Activated effector memory CD4-positive, alpha-beta T cell treated with Interleukin-2 at 50 U/mL for 16 hours (primary cell): ENCODE results near the gene IGFBP6.
A peak's percentile ranks its signal among the peaks of the same experiment; 100 is the strongest.

ENCODE experiments used
- DNase-seq: peaks from one replicate; pipeline ENCODE4 v3.0.0-alpha.2; 2020

The IGFBP6 gene

GRCh38 chr12:53097564-53098353, at the start of gene IGFBP6:
IGFBP6 (plus strand) TSS chr12:53097667; CDS start chr12:53097718, 51 bp downstream.
- DNase-seq = peak; percentile 53

DNA sequence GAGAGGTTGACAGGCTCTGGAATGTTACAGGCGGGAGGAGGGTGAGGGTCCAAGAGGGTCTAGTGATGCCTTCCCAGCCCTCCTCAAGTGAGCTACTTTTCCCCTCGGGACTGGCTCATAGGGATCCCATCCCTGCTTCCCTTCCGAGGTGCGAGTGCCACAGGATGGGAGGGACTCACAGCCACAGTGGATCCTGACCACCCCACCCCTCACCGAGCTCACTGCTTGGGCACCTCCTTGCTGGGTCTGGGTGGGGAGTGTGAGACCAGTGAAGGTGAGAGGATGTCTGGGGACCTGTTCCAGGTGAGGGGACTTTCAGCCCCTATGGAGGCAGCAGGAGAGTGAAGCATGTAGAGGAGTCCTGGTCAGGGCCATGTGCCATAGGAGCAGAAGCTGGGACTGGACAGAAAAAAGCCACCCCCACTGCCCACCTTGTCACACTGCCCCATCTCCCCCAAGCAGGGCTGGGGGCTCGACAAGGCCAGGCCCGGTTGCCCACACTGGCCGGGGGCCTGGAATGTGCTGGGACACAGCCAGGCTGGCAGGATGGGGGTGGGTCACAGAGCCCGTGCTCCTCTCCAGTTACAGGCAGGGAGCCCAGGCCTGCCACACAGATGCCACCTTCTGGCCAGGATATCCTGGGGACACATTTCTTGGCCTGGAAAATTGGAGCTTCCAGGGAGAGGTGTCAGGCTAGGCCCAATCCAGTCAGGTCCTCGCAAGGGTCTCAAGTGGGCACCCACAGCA, 49.3 kb upstream of the IGFBP6 start:
- no peak for DNase-seq

DNA sequence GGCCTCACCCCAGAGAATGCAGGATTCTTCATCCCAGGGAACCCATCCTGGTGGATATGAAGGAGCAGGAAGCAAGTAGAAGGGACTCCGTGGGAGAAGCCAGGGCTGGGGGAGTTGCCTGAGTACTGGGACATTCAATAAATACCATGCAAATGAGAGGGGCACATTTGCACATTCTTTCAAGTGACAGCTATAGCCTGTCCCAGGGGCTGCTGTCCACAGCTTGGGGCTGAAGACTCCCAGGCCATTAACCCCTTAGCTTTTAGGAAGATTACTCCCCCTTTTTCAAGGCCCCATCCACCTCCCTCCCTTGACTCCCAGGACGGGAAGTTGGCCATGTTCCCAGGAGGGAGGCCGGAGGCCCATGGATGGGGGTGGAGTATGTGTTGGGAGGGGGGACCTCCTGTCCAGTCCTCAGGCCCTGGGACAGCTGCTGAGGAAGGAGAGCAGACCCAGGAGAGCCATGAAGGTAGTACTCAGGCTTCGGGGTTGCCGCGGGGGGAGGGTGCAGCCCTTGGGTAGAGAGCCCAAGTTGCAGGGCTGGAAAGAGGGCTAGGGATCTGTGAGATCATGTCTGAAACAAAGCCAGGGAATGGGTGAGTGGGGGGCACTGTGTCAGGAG, 48.6 kb upstream of the IGFBP6 start:
- no peak for DNase-seq

DNA sequence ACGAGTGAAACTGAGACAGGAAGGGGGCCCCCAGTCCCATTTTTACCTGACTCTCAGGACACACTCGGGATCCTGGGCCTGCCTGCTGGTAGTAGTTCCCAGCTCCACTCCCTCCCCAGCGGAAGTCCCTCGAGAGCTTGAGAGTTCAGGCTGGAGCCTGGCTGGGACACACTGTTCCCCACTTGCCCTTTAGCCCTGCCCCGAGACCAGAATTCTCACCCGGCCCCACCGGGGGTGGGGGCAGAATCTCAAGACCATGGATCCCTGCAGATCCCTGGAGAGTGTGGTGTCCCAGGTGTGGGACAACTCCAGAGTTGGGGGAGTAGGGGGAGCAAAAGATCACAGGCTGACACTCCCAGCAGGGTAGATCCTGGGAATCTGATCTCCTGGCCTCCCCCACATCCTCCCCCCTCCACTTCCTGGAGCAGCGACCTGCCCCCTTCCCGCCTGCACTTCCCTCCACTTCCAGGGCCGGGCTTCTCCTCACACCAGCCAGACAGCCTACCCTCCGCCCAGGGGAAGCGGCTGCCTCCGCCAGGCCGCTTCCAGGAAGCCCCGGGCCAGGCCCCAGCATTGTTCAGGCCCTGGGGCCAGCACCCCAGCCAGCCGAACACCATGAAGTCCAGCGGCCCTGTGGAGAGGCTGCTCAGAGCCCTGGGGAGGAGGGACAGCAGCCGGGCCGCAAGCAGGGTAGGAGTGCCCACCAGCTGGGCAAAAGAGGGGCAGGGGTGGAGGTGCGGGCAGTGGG, 47.7 kb upstream of the IGFBP6 start, which contains the start of gene TNS2:
Gene TNS2, plus strand, starts transcription at position 495 of the 748 bp plus-strand sequence. Its CDS starts 121 bp downstream, at position 616.
- DNase-seq = no peak

- DNase-seq = no peak
Observed at GRCh38 chr12:53050426-53051057, 46.9 kb upstream of the IGFBP6 start.

GRCh38 chr12:53051058-53051880, 46.2 kb upstream of the IGFBP6 start:
- no peak for DNase-seq

DNA sequence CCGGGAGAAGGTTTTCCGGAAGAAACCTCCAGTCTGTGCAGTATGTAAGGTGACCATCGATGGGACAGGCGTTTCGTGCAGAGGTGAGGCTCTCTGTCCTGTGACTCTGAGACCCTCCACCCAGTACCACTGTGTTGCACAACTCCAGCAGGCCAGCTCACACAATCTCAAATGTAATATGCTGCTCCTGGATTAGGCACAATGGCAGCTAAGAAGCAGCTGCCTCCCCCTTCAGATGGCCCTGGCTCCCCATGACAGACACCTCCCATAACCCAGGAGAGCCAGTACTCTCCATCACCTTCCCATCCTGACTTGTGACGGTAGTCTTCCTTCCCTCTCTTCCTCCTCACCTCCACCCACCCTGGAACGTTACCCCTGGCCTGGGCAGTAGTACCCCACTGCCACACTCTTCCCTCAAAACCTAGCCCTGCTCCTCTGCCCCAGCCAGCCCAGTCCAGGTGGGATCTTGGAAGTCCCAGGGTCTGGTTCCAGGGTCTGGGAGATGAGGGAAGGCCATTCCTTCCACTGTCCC, 45.5 kb upstream of the IGFBP6 start:
- DNase-seq = no peak

DNA sequence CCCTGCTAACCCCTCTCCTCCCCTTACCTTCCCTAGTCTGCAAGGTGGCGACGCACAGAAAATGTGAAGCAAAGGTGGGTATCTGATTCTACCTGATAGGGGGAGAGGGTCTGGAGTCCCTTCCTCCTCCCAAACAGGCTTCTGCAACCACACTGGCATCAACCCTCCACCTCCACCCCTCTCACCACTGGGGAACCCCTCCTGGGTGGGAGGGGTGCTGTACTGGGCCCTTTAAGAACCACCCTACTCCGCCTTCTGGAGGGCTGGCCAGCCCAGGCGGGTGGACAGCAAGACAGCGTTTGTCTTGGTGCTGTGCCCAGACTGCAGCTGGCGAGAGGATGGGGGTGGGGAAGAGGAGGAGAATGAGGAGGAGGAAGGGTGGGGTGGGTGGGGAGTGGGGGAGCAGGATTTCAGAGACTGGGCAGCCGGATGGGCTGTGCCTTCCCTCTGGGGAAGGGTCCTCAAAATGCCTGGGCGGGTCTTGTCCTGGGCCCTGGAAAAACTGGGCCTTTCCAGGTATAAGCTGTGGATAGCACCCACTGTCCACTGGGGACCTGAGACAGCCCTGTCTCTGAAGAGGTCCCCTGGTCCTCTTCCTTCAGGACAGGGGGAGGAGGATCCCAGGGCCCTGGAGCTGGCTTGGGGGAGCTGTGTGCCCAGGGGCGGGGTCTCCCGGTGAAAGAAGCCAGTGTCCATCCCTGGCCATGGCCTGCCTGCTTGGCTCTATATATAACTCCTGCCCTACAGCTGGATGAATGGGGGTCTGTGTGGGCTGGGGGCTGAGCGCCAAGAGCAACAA, 44.8 kb upstream of the IGFBP6 start:
- no peak for DNase-seq

GRCh38 chr12:53053218-53054111, 44.0 kb upstream of the IGFBP6 start:
- peak; percentile 35 for DNase-seq

DNA sequence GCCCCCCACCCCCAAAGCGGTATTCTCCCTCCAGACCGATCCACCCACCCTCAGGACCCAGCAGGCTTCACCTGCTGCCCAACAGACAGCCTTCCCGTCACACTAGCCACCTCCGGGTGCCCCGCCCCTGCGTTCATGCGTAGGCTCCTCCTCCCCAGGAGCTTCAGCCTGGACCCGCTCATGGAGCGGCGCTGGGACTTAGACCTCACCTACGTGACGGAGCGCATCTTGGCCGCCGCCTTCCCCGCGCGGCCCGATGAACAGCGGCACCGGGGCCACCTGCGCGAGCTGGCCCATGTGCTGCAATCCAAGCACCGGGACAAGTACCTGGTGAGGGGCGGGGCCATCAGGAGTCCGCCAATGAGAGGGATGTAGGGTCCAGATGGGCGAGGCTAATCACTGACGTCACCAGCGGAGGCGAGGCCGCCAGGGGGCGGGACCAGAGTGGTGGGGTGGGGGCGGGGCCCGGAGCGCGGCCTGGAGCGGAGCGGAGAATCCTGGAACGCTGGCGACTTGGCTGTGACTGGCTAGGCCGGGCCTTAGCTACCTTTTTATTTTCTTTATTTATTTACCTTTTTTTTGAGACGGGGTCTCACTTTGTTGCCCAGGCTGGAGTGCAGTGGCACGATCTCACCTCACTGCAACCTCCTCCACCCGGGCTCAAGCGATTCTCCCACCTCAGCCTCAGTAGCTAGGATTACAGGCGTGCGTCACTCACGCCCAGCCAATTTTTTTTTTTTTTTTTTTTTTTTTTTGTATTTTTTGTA, 43.2 kb upstream of the IGFBP6 start:
- peak; percentile 87 for DNase-seq

DNA sequence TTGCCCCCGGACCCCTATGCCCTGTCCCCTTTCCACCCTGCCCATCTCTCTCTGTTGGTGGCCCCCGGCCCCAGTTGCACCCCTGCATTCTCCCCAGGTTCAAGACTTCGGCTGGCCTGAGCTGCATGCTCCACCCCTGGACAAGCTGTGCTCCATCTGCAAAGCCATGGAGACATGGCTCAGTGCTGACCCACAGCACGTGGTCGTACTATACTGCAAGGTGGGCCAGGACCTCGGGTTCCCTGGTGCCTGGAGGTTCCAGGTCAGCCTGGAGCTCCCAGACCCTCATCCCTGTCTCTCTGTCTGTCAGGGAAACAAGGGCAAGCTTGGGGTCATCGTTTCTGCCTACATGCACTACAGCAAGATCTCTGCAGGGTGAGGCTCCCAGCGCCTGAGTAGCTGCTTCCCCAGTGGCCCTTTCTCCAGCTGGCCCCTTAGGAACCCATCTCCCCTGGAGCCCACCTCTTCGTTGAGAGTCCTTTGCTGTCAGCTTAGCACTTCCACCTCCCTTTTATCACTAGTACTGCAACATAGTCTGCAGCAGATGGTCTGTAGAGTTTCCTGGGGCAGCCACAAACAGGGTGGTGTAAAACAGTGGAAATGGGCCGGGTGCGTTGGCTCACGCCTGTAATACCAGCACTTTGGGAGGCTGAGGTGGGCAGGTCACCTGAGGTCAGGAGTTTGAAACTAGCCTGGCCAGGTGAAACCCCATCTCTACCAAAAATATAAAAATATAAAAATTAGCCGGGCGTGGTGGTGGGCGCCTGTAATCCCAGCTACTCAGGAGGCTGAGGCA, 41.8 kb upstream of the IGFBP6 start:
- DNase-seq = no peak

DNA sequence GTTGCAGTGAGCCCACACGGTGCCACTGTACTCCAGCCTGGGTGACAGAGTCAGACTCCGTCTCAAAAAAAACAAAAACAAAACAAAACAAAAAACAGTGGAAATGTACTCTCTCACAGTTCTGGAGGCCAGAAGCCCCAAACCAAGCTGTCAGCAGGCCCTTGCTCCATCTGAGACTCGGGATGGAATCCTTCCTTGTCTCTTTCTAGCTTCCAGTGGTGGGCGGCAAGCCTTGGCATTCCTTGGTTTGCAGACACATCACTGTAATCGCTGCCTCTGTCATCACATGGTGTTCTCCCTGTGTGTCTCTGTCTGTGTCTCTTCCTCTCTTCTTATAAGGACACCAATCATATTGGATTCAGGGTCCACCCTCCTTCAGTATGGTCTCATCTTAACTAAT, 41.2 kb upstream of the IGFBP6 start:
- DNase-seq = no peak

DNA sequence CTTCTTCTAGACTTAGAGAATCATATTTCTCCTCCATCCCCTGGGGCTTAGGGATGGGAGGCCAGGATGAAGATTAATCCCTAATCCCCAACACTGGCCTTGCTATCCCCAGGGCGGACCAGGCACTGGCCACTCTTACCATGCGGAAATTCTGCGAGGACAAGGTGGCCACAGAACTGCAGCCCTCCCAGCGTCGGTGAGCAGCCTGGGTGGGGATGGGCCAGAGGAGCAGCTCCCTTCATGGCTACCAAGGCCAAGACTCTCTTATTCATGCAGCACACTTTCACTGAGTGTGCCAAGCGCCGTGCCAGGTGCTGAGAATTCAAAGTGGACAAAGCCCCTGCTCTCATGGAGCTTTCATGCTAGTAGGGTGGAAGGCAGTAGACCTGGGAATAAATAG, 40.6 kb upstream of the IGFBP6 start:
- DNase-seq = no peak

DNA sequence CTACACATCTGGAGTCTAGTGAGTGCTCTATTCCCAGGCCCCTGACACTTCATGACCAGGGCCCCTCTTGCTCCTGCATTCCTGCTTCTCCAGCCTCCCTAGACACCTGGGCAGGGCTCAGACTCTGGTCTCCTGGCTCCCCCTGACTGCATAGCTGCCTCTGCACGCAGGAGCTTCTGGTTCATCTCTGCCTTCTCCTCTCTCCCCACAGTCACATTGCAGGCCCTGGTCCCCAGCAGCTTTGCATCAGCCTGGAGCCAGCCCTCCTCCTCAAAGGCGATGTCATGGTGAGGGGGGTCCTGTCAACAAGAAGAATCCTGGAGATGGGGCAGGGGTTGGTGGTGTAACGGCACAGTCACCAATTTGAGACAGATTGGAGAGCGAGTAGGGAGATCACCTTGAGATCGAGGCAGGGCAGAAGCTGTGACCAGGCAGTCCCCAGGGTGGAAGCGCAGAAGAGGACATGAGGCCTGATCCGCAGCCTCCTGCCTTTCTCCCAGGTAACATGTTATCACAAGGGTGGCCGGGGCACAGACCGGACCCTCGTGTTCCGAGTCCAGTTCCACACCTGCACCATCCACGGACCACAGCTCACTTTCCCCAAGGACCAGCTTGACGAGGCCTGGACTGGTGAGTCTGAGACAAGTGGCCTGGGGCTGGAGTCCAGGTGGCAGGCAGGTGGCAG, 39.5 kb upstream of the IGFBP6 start:
- no peak for DNase-seq

GRCh38 chr12:53058674-53059433, 38.6 kb upstream of the IGFBP6 start:
- DNase-seq = no peak

DNA sequence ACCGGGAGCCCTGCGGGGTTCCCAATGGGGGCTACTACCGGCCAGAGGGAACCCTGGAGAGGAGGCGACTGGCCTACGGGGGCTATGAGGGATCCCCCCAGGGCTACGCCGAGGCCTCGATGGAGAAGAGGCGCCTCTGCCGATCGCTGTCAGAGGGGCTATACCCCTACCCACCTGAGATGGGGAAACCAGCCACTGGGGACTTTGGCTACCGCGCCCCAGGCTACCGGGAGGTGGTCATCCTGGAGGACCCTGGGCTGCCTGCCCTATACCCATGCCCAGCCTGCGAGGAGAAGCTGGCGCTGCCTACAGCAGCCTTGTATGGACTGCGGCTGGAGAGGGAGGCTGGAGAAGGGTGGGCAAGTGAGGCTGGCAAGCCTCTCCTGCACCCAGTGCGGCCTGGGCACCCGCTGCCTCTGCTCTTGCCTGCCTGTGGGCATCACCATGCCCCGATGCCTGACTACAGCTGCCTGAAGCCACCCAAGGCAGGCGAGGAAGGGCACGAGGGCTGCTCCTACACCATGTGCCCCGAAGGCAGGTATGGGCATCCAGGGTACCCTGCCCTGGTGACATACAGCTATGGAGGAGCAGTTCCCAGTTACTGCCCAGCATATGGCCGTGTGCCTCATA, 37.9 kb upstream of the IGFBP6 start:
- no peak for DNase-seq
